GM21528 (cell line): ENCODE measurements around the gene CD79B.

Experiments
- ATAC-seq: cut with Tn5 transposase; IDR thresholded peaks from one replicate; pipeline ENCODE4 v1.9.1; 2021; ENCODE audit warnings: mild to moderate bottlenecking, moderate library complexity; ENCODE audit not compliant: unreplicated experiment, low FRiP score

The CD79B gene

DNA sequence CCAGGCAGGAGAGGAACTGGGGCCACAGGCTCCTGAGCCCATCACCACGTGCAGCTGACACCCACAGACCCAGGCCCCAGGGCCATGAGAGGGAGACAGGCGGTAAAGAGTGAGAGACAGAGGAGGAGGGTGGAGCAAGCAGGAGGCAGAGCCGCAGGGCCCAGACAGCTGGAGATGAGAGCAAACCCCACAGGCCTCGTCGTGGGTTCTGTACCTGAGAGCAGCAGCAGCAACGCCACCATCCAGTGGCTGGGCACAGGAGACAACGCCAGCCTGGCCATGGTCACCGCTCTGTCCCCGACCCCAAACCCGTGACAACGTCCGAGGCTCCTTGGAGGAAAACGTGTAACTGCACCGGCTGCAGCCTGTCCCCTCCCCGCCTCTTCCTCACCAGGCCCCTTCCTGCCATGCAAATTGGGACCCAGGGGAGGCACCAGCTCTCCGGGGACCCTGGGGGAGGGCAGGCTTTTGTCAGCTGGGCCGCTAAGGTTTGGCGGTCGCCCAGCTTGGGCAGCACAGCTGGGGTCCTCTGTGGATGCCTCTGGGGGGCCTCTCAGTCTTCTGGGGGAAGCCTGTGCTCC is at the start of gene CD79B:
Gene CD79B (minus strand): TSS at position 351 of the 581 bp plus-strand sequence. CDS start 70 bp downstream, at position 281.
- ATAC-seq: peak; percentile 76

DNA sequence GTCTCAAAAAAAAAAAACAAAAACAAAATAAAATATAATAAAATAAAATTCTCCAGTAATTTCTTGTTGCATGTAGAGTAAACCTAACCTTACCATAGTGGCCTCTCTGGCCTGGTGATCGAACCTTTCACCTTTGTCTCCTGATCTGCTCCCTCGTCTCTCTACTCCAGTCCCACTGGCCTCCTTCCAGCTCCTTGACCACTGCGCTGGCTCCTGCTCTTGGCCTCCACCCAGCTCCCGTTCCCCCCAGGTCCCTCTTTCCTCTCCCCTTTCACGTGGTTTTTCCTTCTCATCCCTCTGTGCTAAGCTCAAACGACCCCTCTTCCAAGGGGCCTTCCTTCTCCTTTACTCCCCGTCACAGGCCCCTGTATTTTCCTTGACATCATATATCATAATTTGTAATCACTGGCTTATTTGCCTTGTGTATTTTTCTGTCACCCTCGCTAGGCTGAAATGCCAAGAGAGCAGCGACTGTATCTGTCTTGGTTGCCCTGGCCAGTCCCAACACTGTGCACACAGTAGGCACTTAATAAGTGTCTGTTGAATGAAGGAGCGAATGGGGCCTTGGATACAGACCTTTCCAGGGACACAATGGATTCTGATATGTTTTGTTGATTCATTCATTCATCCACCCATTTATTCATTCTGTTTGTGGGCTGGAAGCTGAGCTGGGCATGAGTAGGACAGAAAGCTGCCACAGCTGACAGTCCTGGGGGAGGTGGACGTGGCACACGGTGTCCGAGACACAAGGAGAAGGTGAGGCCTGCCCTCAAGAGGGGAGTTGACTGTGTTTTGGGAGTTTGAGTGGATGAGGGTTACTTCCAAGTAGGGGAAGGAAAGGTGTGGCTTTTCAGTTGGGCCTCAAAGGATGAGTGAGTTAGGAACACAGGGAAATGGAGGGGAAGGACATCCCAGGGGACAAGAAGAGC is 46.4 kb upstream of the CD79B start:
- ATAC-seq: no peak

DNA sequence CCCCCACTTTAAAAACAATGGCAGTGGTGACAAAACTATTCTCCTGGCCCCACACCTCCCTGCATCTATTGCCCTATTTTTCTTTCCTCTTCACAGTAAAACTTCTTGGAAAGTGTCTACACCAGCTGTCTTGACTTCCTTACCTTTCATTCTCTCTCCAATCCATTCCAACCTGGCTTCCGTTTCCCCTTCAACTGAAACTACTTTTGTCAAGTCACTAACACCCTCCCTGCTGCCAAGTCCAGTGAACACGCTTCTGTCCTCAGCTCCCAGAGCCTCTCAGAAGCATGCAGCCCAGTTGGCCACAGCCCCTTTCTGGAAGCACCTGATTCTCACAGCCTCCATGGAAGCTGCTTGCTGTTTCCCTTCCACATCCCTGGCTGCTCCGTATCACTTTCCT is 44.6 kb upstream of the CD79B start:
- ATAC-seq: no peak

DNA sequence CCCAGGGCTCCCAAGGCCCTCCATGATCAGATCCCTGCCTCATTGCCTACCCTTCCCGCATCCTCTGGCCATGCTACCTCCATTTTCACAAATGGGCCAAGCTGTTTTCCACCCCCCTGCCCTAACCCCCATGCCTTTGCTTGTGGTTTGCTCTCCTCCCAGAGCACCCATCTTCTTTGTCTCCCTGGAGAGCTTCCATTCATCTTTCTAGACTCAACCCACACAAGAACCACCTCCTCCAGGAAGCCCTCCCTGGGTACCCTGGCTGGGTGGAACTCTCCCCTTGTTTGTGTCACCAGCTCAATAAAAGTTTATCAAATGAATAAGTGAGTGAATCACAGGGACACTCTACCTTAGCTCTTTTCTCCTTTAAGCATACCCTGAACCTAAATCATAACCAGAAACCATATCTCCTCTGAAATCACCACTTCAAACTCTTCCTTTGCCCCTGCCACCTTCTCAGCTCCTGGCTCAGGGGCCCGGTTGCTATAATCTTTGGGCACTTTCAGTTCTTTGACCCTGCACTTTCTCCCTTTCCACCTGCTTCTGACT is 43.5 kb upstream of the CD79B start:
- ATAC-seq: no peak

DNA sequence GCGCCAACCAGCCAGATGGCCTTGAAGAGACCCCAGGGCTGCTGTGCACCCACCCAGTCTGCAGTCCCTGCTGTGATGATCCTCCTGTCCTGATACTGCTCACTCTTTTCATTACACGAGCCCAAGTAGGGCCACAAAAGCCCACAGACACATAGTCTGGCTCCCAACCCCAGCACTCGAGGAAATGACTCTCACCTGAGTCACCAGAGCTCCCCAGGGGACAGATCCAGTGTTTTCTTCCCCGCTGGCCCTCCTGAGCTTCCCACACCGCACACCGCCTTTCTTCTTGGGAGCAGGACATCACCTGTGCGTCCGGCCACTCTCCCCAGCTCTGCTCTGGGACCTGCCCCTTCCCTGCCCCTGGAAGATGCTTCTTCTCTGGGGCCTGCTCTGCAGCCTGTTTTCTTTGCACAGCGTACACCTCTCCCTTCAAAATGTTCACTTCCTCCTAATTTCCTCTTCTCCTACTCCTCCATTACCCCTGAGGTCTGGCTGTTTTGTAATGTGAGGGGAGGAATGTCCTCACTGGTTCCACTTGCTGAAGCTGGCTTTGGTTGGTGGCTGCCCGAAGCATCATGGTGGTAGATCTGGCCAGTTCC is 42.6 kb upstream of the CD79B start:
- ATAC-seq: no peak

DNA sequence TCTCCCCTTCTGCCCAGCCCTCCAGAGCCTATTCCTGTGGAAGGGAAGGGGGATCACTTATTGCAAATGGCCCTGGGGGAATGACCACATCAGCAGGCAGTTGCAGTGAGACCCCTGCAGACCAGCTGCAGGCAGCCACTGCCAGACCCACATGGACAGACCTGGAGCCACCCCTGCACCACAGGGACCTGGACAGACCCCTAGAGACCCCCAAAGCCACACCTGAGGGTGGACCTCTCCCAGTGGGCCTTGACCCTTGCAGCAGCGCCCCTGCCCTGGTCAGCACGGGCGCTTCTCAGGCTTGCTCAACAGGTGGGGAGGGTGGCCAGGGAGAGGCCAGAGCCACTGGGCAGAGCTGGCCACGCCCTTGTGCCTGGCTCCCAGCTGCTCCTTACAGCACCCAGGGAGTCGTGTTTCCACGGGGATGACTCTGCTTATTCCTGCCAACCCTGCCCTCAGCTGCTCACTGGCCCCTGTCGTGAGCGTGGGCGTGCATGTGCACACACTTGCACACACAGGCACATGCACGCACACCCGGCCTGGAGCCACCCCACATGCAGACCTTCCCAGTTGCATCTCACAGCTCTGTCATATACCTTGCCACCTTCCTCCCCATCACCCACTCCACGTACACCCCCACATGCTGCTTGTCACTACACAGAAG is 41.9 kb upstream of the CD79B start:
- ATAC-seq: no peak

DNA sequence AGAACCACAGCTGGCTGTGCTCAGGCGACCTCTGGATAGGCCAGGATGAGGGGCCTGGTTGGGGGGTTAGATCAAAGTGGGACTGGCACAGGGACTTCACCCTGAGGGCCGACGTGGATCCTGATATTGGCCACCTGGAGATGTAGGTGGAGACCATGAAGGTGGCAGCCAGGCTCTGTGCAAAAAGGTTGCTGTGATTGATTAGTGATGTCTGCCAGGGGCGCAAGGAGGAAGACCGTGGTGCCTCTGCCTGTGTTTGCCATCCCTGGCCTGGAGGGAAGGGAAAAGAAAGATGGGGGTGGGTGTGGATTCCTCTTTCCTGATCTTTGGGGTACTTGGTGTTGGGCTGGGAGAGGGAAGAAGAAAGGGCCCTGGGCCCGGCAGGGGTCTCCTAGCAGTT is 41.1 kb upstream of the CD79B start:
- no peak for ATAC-seq

DNA sequence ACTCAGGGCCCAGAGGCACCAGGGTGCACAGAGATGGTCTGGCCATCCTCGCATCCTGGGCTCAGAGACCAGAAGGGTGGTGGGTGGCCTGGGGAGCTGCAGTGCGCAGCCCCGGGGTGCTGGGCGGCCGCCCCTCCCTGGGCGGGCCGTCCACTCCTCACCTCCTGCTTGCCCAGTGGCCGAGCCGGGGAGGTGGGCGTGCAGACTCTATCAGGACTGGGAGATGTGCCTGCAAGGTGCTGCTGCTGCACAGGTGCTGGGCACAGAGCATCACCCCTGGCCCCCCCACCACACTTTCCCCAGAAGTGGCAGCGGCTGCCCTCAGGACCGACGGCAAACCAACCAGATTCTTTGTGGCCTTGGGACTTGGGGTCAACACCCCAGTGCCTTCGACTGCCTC is 40.7 kb upstream of the CD79B start, which contains the start of gene SCN4A:
Gene SCN4A (minus strand): TSS at position 123 of the 400 bp plus-strand sequence. CDS start 77 bp downstream, at position 46.
- no peak for ATAC-seq

DNA sequence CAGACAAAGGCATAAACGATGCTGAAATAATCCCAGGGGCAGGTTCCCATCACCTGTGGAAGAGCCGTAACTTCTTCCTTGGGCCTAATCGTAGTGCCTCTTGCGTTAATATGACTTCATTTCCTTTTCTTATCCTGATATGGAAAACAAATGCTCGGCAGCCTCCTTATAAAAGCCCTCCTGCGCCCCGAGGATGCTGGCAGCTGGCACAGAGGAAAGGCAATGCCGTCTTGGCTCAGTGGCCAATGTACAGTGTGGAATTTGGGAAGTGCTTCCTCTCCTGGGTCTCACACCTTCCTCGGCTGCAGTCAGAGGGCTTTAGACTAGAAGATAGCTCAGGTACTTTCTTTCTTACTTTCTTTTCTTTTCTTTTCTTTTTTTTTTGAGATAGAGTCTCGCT is 37.1 kb upstream of the CD79B start:
- ATAC-seq: no peak

DNA sequence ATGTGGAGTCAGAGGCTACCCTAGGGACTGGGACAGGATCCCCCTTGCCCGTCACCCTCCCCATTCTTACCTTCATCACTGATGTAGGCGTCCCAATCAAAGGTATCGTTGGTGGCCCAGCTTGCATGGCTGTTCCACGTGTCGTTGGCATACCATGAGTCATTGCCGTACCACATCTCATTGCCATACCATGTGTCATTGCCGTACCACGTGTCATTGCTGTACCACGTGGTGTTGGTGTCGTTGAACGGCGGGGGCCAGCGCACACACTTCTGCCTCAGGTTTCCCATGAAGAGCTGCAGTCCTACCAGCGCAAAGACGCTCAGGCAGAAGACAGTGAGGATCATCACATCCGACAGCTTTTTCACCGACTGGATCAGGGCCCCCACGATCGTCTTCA is 35.8 kb upstream of the CD79B start:
- ATAC-seq: no peak

DNA sequence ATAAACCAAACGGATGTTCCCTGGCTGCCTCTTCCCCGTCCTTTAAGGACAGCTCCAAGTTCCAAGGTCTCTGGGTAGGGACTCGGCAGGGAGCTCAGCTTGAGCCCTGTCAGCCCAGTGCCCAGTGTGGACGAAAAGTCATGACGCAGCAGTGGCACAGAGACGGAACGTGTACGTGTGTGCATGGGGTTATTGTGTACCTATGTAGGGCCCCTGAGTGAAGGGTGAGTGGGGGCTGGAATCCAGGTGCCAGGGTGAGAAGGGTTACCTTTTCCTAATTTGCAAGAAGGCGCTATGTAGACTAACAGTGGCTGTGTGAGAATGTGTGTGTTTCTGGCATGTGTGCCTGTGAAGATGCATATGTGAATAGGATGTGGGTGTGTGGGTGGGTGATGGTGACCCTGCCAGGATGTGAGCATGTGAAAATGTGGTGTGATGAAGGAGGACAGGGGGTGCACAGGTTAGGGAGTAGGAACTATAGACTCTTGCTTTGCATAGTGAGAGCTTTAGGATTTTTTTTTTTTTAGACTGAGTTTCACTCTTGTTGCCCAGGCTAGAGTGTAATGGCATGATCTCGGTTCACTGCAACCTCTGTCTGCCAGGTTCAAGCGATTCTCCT is 34.6 kb upstream of the CD79B start:
- ATAC-seq: no peak

DNA sequence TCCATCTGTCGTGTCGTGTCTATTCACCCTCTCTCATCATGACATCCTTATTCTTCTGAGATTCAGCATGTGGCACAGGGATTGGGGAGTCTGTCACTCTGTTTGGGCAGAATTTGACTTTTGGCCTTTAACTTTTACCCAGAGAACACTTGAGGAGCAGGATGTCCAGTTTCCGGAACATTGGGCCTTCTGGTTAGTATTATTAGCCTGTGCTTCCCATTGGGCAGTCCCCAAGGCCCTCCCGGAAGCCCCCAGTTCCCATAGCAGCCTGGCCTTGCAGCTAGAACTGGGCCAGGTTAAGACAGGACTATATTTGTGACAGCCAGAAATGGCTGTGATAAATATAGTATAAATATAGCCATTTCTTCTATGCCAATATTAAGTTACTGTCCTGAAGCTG is 31.0 kb upstream of the CD79B start:
- no peak for ATAC-seq

DNA sequence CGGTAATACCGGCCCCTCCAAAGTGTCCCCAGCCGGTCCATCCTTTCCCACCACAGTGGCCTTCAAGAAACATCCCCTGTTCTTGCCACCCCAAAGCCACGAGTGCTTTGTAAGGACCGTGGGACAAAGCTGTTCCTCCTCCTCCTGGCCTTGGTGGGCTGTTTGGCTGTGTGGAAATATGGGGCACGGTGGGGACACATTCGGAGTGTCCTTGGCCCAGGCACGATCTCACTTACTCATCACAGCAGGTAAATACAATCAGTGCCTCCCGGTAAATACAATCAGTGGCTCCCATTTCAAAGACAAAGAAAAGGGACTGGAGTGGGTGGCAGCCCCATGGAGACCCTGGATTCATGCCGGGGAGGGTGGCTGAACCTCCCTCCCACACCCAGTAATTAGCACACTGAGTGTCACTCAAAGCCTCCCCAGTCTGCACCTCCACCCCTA is 30.2 kb upstream of the CD79B start:
- no peak for ATAC-seq

DNA sequence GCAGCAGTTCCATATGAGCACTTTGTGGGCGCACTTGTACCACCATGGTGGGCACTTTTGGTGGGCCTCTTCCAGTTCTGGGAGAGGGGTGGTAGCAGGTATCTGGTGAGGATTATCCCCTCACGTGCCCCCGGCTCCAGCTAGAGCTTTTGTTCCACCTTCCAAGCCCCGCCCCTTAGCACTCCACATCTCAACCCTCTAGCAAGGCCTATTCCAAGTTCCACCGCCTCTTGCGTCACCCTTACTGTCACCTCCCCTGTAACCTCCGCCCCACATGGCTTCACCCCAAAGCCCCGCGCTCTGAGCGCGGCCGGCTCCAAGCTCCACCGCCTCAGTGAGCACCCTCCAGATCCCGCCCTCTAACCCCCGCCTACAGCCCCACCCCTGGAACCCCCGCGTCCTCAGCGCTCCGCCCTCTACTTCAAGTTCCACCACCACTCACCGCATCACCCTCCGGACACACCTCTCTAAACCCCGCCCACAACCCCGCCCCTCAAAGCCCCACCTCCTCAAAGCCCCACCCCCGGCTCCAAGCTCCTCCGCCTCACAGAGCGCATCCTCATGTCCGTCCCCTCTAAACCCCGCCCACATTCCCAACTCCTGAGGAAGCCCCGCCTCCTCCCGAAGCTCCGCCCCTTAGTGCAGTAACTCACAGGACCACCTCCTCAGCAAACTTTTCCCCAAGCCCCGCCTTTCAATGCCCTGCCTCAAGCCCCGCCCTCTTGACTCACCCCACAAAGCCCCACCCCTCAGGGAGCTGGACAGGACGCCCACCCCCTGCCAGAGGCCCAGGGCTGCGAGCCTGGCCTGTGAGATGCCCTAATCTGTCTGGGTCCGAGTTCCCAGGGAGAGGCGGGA is 29.5 kb upstream of the CD79B start:
- no peak for ATAC-seq

DNA sequence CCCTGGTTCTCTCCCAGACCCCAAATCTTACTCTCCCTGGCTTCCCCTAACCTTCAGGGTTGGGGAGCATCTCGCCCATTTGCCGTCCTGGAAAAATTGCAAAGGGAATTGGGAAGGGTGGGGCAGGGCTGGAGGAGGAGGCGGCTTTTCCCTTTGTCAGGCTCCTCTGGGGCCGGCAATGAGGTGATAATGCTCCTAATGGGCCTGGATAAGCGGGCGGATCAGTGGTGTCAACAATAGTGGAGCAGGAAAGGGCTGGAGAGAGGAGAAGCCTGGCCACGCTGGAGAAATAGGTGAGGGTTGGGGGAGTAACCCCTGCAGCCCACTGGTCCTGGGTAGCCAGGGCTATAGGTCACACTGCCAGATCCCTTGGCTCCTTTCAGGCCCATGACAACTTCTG is 28.3 kb upstream of the CD79B start:
- ATAC-seq: no peak

DNA sequence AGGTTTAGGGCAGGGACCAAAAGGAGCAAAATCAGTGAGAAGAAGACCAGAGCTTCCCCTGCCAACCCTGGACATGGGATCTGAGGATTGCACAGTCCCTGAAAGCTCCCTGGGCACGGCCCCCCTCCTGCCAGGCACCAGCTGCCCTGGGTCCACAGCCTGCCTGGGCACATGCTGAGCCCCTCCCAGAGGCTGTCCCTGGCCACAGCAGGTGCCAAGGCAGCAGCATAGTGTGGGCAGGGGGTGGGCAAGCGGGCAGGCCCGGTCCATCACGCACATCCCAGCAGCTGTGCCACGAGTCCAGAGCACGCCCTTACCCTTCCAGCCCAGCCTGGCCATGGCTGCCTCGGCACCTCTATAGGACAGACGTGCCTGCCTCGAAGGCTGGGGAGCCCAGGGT is 27.9 kb upstream of the CD79B start:
- ATAC-seq: no peak

DNA sequence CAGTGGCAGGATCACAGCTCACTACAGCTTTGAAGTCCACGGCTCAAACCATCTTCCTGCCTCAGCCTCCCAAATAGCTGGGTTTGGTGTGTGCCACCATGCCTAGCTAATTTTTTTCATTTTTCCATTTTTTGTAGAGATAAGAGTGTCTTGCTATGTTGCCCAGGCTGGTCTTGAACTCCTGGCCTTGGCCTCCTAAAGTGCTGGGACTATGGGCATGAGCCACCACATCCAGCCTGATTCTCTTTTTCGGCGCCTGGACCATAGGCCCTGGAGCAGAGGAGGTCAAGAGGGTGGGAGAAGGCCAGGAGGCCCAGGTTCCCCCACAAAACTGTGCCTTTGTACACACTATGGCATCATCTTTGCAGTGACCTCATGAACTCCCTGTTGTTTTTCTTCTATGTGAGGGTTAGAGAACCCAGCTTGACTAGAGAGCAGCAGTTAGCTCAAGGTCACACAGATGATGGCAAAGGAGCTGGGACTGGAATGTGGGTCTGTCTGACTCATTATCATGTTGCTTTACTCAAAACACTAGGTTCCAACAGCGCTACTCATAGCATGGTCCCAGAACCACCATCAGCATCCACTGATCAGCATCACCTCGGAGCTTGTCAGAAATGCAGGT is 24.3 kb upstream of the CD79B start:
- ATAC-seq: no peak

DNA sequence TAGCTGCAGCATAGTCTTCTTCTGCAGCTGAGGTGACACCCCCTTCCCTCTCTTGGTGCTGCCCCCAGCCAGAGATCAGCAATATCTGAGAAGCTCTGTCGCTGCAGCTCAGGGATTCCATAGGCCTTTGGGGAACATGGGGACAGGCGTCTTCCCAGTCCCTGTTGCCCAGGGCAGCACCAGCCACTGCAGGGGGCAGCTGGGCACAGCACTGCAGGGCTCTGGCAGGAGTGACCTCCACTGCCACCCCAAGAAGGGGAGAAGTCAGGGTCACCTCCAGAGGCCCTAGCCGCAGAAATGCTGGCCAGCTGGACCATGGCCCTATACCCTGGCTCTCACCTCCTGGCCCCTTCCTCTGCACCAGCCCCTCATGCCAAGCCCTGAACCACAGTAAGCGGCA is 23.7 kb upstream of the CD79B start:
- no peak for ATAC-seq

DNA sequence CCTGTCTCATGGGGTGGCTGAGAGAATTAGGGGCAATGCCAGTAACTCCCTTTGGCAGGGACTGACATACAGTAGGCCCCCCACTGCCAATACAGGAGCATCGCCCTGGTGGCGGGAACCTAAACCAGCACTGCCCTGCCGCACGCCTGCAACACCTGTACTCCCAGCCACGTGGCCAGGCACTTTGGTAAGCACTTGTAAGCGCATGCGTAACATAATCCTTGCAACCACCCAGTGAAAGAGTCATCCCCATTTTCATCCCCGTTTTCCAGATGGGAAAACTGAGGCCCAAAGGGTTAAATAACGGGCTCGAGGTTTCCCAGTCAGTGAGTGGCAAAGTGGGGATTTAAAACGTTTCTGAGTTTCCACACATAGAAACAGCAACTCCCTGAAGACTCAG is 23.1 kb upstream of the CD79B start:
- ATAC-seq: no peak
